Ramos (cell line): ENCODE measurements around the gene FCRL6.

Source experiments
- in situ Hi-C: fragments of 300-500 bp; cut with MboI; formaldehyde crosslinking; loops from one replicate; pipeline ENCODE4 v1.14.3; 2022; ENCODE audit warnings: low sequenced_read_pairs; ENCODE audit not compliant: unreplicated experiment

FCRL6 gene

DNA sequence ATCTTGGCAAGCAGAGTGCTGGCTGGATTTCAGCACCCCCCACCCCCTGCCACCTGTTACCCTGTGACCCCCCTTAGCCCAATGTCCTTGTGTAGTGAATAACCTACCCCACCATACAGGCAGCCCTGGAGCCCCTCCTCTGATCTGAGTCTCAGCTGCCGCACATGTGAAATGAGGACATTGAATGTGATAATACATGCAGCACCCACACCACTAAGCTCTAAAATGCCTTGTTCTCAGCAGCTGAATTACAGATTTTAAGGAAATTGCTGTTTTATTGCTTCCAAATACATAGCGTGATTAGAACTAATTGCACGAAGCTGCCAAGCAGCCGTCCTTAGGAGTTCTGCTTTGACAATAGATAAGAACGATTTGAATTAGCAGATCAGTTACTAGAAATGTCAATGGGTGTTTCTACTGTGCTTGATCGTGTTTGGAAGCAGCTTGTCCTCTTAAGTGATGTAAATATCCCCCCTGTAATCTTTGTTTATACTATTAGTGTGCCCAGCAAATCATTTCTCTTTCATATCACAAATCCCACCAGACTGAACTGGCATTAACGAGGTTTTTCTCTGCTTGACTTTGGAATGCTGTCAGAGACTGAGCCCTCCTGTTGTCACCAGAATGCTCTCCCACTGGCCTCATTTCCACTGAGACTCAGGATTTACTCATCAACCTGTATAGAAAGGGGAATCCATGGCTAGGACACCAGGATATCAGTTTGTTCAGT, 29.4 kb downstream of the FCRL6 start:
- in situ Hi-C loops = no loop called here

DNA sequence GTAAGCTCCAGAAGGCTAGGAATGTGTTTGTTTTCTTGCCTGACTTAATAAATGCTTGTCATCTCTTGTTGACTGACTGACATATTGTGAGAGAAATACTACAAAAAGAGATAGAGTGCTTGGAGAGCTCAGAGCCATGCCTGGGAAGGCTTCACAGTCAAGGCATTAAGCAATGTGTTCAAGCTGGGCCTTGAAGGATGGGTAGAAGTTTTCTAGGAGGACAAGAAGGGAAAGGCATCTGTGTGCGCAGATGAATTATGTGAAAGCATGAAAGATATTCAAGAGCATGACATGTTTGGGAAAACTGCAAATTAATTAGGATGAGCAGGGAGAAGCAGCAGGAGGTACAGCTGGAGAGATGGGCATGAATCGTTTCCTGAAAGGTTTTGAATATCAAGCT, 30.1 kb downstream of the FCRL6 start:
- in situ Hi-C loops = no loop called here

DNA sequence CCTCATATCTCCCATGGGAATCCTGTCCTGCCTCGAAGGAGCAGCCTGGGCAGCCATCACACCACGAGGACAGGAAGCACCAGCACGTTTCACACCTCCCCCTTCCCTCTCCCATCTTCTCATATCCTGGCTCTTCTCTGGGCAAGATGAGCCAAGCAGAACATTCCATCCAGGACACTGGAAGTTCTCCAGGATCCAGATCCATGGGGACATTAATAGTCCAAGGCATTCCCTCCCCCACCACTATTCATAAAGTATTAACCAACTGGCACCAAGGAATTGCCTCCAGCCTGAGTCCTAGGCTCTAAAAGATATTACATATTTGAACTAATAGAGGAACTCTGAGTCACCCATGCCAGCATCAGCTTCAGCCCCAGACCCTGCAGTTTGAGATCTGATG, 33.2 kb downstream of the FCRL6 start:
- in situ Hi-C loops = no loop called here

DNA sequence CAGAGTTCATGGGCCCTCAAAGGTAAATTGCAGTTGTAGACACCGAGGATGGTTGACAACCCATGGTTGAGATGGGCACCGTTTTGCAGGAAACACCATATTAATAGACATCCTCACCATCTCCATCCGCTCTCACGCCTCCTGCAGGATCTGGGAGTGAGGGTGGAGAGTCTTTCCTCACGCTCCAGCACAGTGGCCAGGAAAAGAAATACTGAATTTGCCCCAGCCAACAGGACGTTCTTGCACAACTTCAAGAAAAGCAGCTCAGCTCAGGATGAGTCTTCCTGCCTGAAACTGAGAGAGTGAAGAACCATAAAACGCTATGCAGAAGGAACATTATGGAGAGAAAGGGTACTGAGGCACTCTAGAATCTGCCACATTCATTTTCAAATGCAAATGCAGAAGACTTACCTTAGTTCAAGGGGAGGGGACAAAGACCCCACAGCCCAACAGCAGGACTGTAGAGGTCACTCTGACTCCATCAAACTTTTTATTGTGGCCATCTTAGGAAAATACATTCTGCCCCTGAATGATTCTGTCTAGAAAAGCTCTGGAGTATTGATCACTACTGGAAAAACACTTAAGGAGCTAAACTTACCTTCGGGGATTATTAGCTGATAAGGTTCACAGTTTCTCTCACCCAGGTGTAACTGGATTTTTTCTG, 33.8 kb downstream of the FCRL6 start:
- in situ Hi-C loops = no loop called here

DNA sequence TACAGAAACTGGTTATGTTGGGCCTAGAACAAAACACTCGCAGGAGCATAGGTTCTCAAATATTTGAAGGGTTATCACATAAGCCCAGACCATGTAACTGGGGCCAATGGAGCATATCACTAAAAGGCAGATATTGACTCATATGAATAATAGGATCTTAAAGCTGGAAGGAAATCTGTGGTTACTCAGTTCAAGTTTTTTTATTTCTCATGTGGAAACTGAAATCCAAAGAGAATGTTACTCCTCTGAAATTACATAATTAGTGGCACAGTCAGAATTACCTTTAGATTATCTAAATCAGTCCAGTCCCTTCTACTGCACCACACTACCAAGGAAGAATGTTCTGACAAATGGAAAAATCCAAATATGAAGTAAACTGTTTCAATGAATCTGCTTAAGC, 36.6 kb downstream of the FCRL6 start:
- in situ Hi-C loops = no loop called here

DNA sequence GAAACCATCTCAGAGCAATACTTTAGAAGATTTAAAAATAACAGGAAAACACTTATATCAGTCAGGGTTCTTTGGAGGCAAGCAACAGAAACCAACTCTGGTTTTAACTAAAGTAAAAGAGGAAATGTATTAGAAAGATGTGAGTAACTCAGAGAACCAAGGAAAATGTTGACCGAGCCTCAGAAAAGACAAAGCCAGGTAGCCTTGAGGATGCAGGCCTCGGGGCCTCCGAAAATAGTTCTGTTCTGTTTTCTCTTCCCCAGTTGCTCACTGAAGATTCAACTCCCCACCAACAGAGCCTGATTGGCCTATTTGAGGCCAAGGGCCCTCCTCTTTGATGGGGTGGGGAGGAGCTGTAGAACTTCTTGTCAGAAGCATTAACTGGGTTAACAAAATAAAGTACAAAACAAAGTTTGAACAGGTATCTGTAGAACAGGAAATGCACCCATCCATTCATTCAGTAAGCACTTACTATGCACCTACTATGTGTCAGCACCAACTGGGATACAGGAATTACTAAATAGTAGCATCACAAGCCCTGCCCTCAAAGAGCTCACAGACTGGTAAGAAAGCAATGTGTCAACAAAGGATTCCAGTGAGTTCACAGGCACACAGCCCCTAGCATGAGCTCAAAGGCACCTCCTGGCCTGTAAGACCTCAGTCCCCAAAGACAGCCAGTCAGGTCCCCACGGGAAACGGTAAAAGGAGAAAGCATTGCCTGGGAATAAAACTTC, 37.1 kb downstream of the FCRL6 start:
- in situ Hi-C loops = no loop called here

DNA sequence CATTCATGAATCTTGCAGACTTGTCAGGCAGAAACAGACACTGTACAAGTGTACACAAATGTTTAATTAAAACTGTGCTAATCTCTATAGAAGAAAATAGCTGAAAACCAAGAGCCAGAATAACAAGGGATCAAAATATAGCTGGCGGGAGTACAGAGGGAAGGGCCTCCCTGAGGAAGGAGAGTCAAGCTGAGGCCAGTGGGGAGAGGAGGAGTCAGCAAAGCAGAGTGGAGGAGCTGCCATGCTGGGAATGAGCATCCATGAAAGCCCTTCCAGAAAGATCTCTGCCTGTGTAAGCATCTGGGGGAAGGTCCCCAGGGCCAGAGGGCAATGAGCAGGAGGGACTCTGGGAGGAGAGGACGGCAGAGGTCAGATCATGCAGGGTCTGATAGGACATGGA, 39.6 kb downstream of the FCRL6 start:
- in situ Hi-C loops = no loop called here

DNA sequence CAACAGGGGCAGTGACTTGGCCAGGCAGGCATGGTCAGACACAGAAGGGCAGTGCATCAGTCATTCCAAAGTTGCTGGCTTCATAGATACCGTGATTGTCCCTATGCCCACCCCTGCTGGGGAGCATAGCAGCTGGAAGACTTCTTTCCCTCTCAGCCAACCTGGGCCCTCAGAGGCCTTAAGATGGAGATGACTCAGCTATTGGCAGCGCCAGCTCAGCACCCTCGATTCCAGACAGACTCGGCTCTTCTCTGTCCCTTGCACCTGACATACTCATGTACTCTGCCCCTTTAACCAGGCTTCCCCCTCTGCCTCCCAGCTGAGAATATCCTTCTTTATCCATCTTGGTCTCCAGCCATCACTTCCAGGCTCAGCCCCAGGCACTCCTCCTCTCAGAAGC, 41.3 kb downstream of the FCRL6 start:
- in situ Hi-C loops = no loop called here

DNA sequence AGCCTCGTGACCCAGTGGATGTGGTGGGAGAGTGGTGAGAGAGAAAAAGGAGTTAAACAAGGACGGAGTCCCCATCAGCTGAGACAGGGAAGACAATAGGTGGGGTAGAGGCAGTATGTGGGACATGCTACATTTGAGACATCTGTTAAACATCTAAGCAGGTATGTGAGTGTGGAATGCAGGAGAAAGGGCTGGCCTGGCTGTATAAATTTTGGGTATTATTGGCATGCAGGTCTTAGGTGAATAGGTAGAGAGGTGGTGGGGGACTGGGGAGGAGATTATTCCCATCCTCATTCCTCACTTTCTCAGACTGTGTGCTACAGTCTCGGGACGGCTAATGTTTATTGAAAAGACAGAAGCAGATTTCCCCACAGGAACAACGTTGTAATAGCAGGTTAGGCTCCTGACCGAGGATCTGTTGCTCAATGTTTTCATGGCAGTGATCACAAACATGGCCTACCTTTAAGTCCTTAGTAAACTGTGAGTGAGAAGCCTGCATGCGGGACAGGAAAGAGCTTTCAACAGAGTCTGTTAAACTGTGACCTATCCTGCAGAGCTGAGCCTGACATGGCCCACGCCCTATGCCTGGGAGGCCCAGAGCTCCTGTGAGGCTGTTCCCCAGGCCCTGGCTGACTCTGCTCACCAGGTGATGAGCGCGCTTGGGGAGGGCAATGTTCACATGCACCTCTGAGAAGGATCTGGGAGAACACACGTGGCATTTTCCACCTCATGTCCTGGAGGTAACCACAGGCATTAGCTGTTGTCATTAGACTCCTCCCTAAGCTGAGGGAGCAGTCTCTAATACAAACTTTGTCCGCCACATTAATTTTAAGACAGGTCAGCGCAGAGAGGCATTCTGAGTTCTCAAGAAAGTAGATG, 43.8 kb downstream of the FCRL6 start:
- in situ Hi-C loops = no loop called here

DNA sequence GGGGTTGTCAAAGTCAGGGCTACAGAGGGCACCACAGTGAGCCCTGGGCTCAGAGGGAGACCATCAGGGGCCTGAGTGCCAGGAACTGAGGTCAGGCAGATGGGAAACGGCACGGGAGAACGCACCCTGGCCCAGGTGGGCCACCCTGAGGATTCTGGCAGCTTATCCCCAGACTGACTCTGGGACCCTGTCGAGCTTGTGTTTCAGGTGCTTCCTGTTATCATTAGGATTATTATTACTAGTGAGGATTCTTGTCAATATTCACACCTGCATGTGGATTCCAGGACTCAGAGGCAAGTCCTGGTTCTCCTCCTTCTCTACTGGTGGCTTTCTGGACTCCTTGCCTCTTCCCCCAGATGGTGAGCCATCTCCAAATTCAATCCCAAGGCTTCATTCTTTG, 45.1 kb downstream of the FCRL6 start:
- in situ Hi-C loops = no loop called here

DNA sequence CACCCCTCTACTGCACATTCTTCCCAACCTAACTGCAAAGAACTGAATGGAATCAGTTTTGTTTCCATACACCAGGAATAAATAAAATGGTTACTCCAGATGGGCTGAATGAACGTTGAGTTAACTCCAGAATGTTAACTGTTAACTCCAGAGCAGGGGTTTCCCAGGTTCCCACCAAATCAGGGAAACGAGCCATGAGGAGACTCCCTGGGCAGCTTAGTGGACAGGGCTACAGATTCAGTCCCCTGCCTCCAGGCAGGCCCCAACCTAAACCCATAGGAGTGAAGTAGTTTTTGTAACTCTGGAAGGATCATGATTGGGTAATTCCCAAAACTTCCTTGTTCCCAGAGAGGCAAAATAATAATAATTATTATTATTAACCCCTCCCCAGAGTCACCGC, 46.2 kb downstream of the FCRL6 start:
- in situ Hi-C loops = no loop called here

DNA sequence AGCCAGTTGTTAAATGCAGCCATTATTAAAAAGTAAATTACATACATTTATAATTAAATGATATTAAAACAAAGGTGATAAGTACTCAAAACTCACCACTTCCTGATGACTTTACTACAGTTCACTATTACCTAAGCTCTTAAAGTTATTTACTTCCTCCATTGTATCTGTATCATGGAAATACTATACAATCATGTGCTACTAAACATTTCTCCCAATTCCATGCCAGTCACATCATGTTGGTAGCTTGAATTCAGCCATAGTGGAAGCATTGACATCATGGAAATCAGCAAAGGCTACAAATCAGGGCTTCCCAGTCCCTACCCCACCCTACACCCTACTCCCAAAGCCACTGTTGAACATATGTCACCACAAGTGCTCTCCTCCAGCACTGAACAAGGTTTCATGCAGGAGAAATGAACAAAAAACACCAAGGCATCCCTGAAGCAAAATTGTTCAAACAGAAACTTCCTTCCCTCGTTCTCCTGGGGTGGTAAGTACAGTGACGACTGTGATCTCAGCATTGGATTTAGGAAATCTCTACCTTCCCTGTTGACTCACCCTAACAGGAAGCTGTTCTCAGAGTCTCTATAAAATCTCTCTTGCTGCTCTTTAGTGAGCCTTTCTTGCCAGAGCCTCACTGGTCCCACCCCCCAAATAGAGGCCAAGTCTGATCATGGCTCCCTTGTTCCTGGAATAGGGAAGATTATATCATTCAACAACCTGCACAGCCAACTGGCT, 47.6 kb downstream of the FCRL6 start:
- in situ Hi-C loops = no loop called here

DNA sequence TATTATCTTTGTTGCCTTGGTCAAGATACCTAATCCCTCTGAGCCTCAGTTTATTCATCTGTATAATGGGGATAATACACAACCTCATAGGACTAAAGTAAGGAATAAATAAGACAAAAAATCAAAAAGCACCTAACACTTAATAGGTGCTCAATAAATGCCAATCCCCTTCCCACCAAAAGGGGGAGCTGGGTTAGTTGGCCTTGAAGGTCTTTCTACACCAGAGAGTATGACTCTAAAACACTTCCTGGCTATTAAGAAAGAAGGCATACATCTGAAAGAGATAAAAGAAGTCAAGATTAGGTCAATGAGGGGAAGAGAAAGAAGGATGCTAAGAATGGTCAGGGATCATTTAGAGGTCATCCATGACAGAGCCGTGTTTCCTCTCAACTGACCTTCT, 49.2 kb downstream of the FCRL6 start:
- in situ Hi-C loops = no loop called here

DNA sequence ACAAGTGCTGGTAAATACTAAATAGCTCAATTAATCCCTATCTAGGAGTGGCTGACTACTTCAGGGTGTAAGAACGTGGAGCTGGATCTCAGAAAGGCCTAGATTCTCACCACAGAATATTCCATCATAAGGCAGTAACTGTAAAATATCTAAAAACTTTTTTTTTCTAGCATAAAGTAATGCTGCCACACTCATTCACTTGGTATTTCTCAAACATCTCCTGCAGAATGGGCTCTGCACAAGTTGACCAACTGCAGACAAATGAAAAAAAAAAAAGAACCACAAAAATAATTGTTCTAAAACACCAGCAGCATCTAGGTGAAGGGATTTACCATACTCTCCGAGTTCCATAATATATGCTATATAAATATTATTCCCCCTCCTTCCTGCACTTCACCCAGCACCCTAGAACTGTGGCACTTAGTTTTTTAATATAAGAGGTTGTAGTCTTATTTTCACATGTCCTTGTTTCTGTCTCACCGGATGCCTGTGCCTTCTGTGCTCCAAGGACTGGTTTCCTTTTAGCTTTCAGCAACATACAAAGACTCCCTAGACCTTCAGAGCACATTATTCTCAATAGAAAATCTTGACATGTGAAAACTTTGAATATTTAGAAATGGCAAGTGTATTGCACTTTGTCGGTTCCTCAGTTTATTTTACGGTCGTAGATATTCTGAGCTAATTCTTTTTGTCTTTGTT, 51.4 kb downstream of the FCRL6 start:
- in situ Hi-C loops = no loop called here

DNA sequence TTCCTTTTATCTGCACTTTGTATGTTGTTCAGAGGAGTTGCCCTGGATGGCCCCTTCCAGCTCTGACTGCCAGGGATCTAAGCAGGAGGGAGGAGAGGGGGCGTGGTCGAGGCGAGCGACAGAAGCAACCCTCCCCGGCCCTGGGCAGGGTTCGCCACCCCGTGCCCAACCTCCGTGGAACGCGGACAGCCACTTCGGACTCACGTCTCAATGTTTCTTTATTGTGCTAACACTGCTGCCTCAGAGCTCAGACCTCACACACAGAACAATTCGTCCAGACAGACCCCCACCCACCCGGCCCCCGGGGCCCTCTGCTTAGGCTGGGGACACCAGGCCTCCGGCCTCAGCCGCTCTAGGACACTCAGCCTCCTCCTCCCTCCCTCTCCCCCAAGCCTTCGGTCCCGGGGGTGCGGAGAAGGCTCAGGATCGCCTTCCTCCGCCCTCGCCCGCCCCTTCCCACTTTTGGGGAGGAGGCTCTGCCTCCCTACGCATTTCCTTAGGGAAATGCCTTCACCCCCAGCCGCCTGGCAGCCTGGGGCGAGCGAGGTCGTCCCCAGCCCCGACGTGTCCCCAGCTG, 52.0 kb downstream of the FCRL6 start:
- in situ Hi-C loops = no loop called here

DNA sequence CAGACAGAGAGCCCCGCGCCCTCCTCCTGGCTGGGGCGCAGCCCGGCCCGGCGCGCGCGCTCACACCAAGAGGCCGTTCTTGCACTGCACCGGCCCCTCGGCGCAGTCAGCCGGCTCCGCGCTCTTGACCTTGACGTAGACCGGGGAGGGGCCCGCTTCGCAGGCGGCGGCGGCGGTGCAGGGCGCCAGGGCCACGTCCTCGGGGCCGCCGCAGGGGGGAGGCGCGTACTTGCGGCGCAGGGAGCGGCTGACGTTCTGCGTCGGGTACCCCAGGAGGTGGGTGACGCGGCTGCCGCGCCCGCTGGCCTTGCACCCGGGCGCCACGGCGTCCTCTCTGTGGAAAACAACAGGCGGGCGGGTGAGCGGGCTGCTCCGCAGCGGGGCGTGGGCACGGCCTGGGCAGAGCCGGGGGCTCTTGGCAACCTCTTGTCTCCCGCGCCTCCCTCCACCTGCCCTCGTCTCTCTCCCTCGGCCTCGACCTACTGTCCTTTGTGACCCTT, 52.6 kb downstream of the FCRL6 start:
- in situ Hi-C loops = no loop called here

DNA sequence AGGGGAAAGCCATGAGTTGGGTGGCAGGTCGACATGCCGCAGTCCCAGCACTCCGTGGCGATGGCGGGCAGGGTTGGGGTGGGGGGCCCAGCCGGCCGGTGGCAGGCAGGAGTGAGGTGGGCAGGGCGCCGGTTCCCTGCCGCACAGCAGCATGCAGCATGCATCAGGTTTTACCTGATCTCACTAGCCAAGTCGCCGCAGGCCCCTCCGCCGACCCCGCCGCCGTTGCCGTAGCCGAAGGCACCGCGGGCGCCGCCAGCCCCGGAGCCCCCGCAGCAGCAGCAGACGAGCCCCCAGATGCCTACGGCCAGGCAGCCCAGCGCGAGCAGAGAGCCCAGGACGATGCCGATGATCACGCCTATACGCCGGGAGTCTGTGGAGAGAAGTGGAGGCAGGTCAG, 53.5 kb downstream of the FCRL6 start:
- in situ Hi-C loops = no loop called here

DNA sequence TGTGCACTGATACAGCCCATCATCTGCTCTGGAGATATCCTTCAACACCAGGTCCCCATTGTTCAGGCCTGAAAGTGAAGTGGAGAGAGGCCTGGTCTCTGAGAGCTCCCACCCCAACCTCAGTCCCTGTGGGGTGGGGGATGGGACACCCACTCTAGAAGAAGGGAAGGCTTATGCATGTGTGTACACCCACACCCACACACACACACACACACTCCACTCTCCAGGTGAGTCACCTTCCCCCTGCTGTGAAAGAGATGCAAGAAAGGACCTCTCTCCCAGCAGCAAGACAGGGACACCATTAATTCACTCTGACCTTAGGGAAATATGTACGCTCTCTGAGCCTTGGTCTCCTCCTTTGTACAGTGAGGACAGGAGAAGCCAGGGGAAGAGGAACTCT, 54.4 kb downstream of the FCRL6 start:
- in situ Hi-C loops = no loop called here

DNA sequence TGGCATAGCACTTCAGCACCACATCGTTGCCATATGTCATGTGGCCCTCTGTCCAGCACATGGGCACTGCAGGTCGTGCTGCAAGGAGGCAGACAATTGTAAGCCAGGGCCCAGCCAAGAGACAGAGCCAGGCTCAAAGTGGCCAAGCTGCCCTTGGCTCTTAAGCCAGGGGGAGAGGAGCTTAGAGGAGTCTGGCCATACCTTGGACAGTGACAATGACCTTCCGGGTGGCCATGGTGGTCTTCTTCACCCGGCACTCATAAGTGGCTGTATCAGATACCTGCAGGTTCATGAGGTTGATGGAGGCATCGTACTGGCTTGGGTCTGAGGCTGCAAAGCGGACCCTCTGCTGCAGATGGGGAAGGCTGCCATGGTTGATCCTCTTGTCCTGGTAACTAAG, 55.7 kb downstream of the FCRL6 start:
- in situ Hi-C loops = no loop called here
